ENCODE measurements around the gene SIGLEC7. TPM values are rescaled to one million over a fixed set of nuclear protein-coding genes. Genes with fewer than 3 reads are reported as not detected.
"Not testable (repeated sequence)": the region's sequence is repeated elsewhere in the genome, so short reads cannot be mapped to it uniquely, and the experiment has no call there.

The SIGLEC7 gene
- total RNA-seq, 1 donor from 2014 or later: not detected

GRCh38 chr19:51140441-51140840 lies 1.7 kb upstream of the SIGLEC7 start:
- Histone ChIP-seq H2AFZ (ENCODE audit: low read depth, low read length) (no peak overlapping the region), H3K27ac (ENCODE audit: low read depth, low read length) (no peak overlapping the region), H3K9ac (ENCODE audit: low read length) (no peak overlapping the region), H3K36me3 (ENCODE audit: insufficient read depth, low read length) (no peaks in the 10 kb centered on the region), H4K20me1 (ENCODE audit: insufficient read depth, low read length) (no peaks in the 10 kb centered on the region), H3K9me3 (ENCODE audit: insufficient read depth, low read depth, low read length) (peaks cover 2% of the 10 kb centered on the region), H3K4me1 (ENCODE audit: insufficient read depth, low read length) (no peaks in the 10 kb centered on the region), H3K4me2 (ENCODE audit: low read length) (no peak overlapping the region), H3K27me3 (ENCODE audit: insufficient read depth, low read length) (no peaks in the 10 kb centered on the region), H3K79me2 (ENCODE audit: insufficient read depth, low read length) (no peaks in the 10 kb centered on the region), H3K4me3 (ENCODE audit: insufficient read depth, low read depth, low read length) (no peak overlapping the region)
- FAIRE-seq (no peak), DNase-seq (ENCODE audit: low read depth) (no peak)
- Mint-ChIP-seq H3K4me3 (ENCODE audit: unreplicated experiment) (no peak overlapping the region), H3K27me3 (ENCODE audit: low read depth, unreplicated experiment) (peaks cover 39% of the 10 kb centered on the region), H3K36me3 (ENCODE audit: low read depth, unreplicated experiment) (no peaks in the 10 kb centered on the region), H3K4me1 (ENCODE audit: low read depth, unreplicated experiment) (no peaks in the 10 kb centered on the region), H3K9me3 (ENCODE audit: unreplicated experiment) (peaks cover under 1% of the 10 kb centered on the region), H3K27ac (ENCODE audit: unreplicated experiment) (no peak overlapping the region)
- TF ChIP-seq EZH2 (IDR thresholded peaks at IDR 0.05; ENCODE audit: insufficient read depth, low read length) (no peak), CTCF (IDR thresholded peaks at IDR 0.05; ENCODE audit: insufficient read depth, low read depth, low read length) (no peak)

- Mint-ChIP-seq H3K9me3 (ENCODE audit: unreplicated experiment) (no peaks in the 10 kb centered on the region), H3K27me3 (ENCODE audit: low read depth, unreplicated experiment) (peaks cover 43% of the 10 kb centered on the region), H3K27ac (ENCODE audit: unreplicated experiment) (no peak overlapping the region), H3K4me3 (ENCODE audit: unreplicated experiment) (no peak overlapping the region), H3K36me3 (ENCODE audit: low read depth, unreplicated experiment) (no peaks in the 10 kb centered on the region), H3K4me1 (ENCODE audit: low read depth, unreplicated experiment) (no peaks in the 10 kb centered on the region)
- Histone ChIP-seq H3K27me3 (ENCODE audit: insufficient read depth, low read length) (no peaks in the 10 kb centered on the region), H2AFZ (ENCODE audit: low read depth, low read length) (no peak overlapping the region), H3K79me2 (ENCODE audit: insufficient read depth, low read length) (no peaks in the 10 kb centered on the region), H3K4me1 (ENCODE audit: insufficient read depth, low read length) (no peaks in the 10 kb centered on the region), H4K20me1 (ENCODE audit: insufficient read depth, low read length) (no peaks in the 10 kb centered on the region), H3K4me3 (ENCODE audit: insufficient read depth, low read depth, low read length) (no peak overlapping the region), H3K9ac (ENCODE audit: low read length) (no peak overlapping the region), H3K36me3 (ENCODE audit: insufficient read depth, low read length) (no peaks in the 10 kb centered on the region), H3K9me3 (ENCODE audit: insufficient read depth, low read depth, low read length) (peaks cover 2% of the 10 kb centered on the region), H3K4me2 (ENCODE audit: low read length) (no peak overlapping the region), H3K27ac (ENCODE audit: low read depth, low read length) (no peak overlapping the region)
- FAIRE-seq: no peak
- no peak for DNase-seq (ENCODE audit: low read depth)
- TF ChIP-seq CTCF (IDR thresholded peaks at IDR 0.05; ENCODE audit: insufficient read depth, low read depth, low read length): no peak
- no peak for TF ChIP-seq EZH2 (IDR thresholded peaks at IDR 0.05; ENCODE audit: insufficient read depth, low read length)
Measured at GRCh38 chr19:51141181-51141580, 920 bp upstream of the SIGLEC7 start.

GRCh38 chr19:51142809-51143475 lies 841 bp downstream of the SIGLEC7 start:
- not testable (repeated sequence) for H3K27ac Mint-ChIP-seq (ENCODE audit: unreplicated experiment); H3K4me1 ChIP-seq (ENCODE audit: insufficient read depth, low read length); H3K36me3 ChIP-seq (ENCODE audit: insufficient read depth, low read length); H3K36me3 Mint-ChIP-seq (ENCODE audit: low read depth, unreplicated experiment); H3K27me3 ChIP-seq (ENCODE audit: insufficient read depth, low read length); H3K4me3 Mint-ChIP-seq (ENCODE audit: unreplicated experiment); H4K20me1 ChIP-seq (ENCODE audit: insufficient read depth, low read length); H3K79me2 ChIP-seq (ENCODE audit: insufficient read depth, low read length); DNase-seq (ENCODE audit: low read depth); H3K9ac ChIP-seq (ENCODE audit: low read length); H3K27ac ChIP-seq (ENCODE audit: low read depth, low read length); H3K4me1 Mint-ChIP-seq (ENCODE audit: low read depth, unreplicated experiment); H3K9me3 ChIP-seq (ENCODE audit: insufficient read depth, low read depth, low read length); H3K4me3 ChIP-seq (ENCODE audit: insufficient read depth, low read depth, low read length); H3K9me3 Mint-ChIP-seq (ENCODE audit: unreplicated experiment); H2AFZ ChIP-seq (ENCODE audit: low read depth, low read length); H3K4me2 ChIP-seq (ENCODE audit: low read length); FAIRE-seq
- peaks cover 45% of the 10 kb centered on the region for H3K27me3 Mint-ChIP-seq (ENCODE audit: low read depth, unreplicated experiment)

Data from astrocyte (in vitro differentiated cells and primary cell).